GM12878 (cell line): ENCODE data around the gene GCDH. TPM values are rescaled to one million over a fixed set of nuclear protein-coding genes. Genes with fewer than 3 reads are reported as not detected.

Source experiments
- ATAC-seq: fragments of 200-7000 bp; cut with Tn5 transposase; 3 replicates; pipeline ENCODE4 v1.9.1; 2020; ENCODE audit warnings: mild to moderate bottlenecking, moderate library complexity
- BruUV-seq: library from RNA; stranded (reverse); fragments of 400-500 nt; replicated peaks from 2 replicates; lab custom pipeline; 2021; lab: Mats Ljungman, UMichigan
- CTCF ChIA-PET: fragments of 300-600 bp; sonication (Branson Sonifier 250); formaldehyde crosslinking; extraction: SDS; loops from one replicate; lab custom pipeline; 2021; ENCODE audit warnings: inconsistent platforms; lab: Yijun Ruan, JAX
- POLR2A ChIA-PET: fragments of 350-600 bp; formaldehyde crosslinking; extraction: SDS; loops from one replicate; lab custom pipeline; 2021; ENCODE audit warnings: inconsistent platforms; lab: Charles Lee
- RAD21 ChIA-PET: fragments of 300-600 bp; sonication (Branson Sonifier 250); formaldehyde crosslinking; loops from one replicate; lab custom pipeline; 2023; ENCODE audit warnings: antibody characterized with exemption; ENCODE audit not compliant: unreplicated experiment; lab: Charles Lee
- SMC1A ChIA-PET: fragments of 300-600 bp; sonication (Branson Sonifier 250); formaldehyde crosslinking; loops from one replicate; lab custom pipeline; 2023; ENCODE audit not compliant: unreplicated experiment, uncharacterized antibody; lab: Charles Lee
- DNase-seq: peaks from one replicate; pipeline ENCODE4 v3.0.0-alpha.2; 2011; ENCODE audit warnings: low read depth, low spot score
- FAIRE-seq: peaks from 3 replicates; lab custom pipeline; 2011; peaks lifted over from hg19 to GRCh38; lab: Jason Lieb, UNC
- H2AFZ ChIP-seq: 2 replicates; pipeline ENCODE4 v1.6.0; 2011; ENCODE audit warnings: low read depth, low read length, control low read depth; ENCODE audit not compliant: control insufficient read depth
- H3K27ac ChIP-seq: 2 replicates; pipeline ENCODE4 v1.5.1; 2011; ENCODE audit warnings: control low read depth; ENCODE audit not compliant: control insufficient read depth, insufficient read depth
- H3K27me3 ChIP-seq, 2 experiments: replicated peaks in 1 of 2; 2 replicates each; pipeline versions ENCODE4 v1.6.0 to v1.6.1; 2011; ENCODE audit warnings: low read length in 1 of 2; ENCODE audit not compliant: control insufficient read depth in 2 of 2, insufficient read depth in 2 of 2
- H3K36me3 ChIP-seq, 2 experiments: 2 replicates each; pipeline ENCODE4 v1.5.1; 2011; ENCODE audit warnings: low read length in 1 of 2; ENCODE audit not compliant: control insufficient read depth in 2 of 2, insufficient read depth in 2 of 2
- H3K4me1 ChIP-seq: 2 replicates; pipeline ENCODE4 v1.6.1; 2011; ENCODE audit warnings: mild to moderate bottlenecking, low read length, moderate library complexity, mixed read lengths; ENCODE audit not compliant: control insufficient read depth, insufficient read depth
- H3K4me2 ChIP-seq: 2 replicates; pipeline ENCODE4 v1.6.0; 2011; ENCODE audit warnings: control low read depth; ENCODE audit not compliant: control insufficient read depth, insufficient read depth
- H3K4me3 ChIP-seq: fragments of 200-600 bp; sonication (generic); 2 replicates; pipeline ENCODE4 v1.5.1; 2016
- H3K79me2 ChIP-seq: 2 replicates; pipeline ENCODE4 v1.6.0; 2011; ENCODE audit warnings: low read length; ENCODE audit not compliant: control insufficient read depth, insufficient read depth
- H3K9ac ChIP-seq: 2 replicates; pipeline ENCODE4 v1.8.0; 2011; ENCODE audit warnings: low read length, control low read depth, mixed read lengths; ENCODE audit not compliant: control insufficient read depth, insufficient read depth
- H3K9me3 ChIP-seq: replicated peaks from 3 replicates; pipeline ENCODE4 v1.5.1; 2011; ENCODE audit warnings: mild to moderate bottlenecking, low read length; ENCODE audit not compliant: control insufficient read depth, insufficient read depth
- H4K20me1 ChIP-seq: 2 replicates; pipeline ENCODE4 v1.6.0; 2011; ENCODE audit not compliant: control insufficient read depth, insufficient read depth
- FOS ChIP-seq: IDR thresholded peaks from 3 replicates; pipeline ENCODE4 v1.6.1; 2011; ENCODE audit warnings: borderline replicate concordance; ENCODE audit not compliant: insufficient read length; ENCODE audit errors: extremely low read depth
- FOXM1 ChIP-seq: IDR thresholded peaks from 2 replicates; pipeline ENCODE4 v1.6.1; 2012; ENCODE audit warnings: low read depth, mild to moderate bottlenecking, inconsistent platforms, low read length, moderate library complexity
- IRF3 ChIP-seq: fragments of 450-650 bp; IDR thresholded peaks from 2 replicates; pipeline ENCODE4 v1.6.1; 2014; ENCODE audit warnings: mild to moderate bottlenecking
- MEF2A ChIP-seq: IDR thresholded peaks from 2 replicates; pipeline ENCODE4 v1.6.1; 2011; ENCODE audit warnings: low read depth, mild to moderate bottlenecking, low read length, moderate library complexity; ENCODE audit not compliant: insufficient read depth
- NR2C1 ChIP-seq: fragments of 450-650 bp; IDR thresholded peaks from 2 replicates; pipeline ENCODE4 v1.6.1; 2017; ENCODE audit warnings: antibody characterized with exemption, mild to moderate bottlenecking, moderate library complexity
- RFX5 ChIP-seq: IDR thresholded peaks from 2 replicates; pipeline ENCODE4 v1.6.1; 2011; ENCODE audit warnings: low read depth, low read length, improper control_type of control experiment
- YY1 ChIP-seq: IDR thresholded peaks from 2 replicates; pipeline ENCODE4 v1.6.1; 2011; ENCODE audit warnings: low read depth, mild to moderate bottlenecking, low read length
- ZBTB11 ChIP-seq: fragments of 450-650 bp; formaldehyde crosslinking; IDR thresholded peaks from 2 replicates; pipeline ENCODE4 v1.5.0; 2022; ENCODE audit warnings: mild to moderate bottlenecking, missing genetic modification characterization
- ZNF592 ChIP-seq: fragments of 450-650 bp; IDR thresholded peaks from 2 replicates; pipeline ENCODE4 v1.6.1; 2017; ENCODE audit warnings: mild to moderate bottlenecking, moderate library complexity
- WGBS: methylation state at CpG from one replicate; pipeline ENCODE4 v1.1.6; 2016; ENCODE audit warnings: low lambda C conversion rate; ENCODE audit not compliant: insufficient replicate concordance, insufficient coverage; ENCODE audit errors: missing lambda C conversion rate; 5-methylcytosine and 5-hydroxymethylcytosine counted together
- in situ Hi-C: fragments of 300-500 bp; cut with MboI; formaldehyde crosslinking; loops from 9 replicates; pipeline ENCODE4 v1.14.3; 2018; ENCODE audit warnings: mixed read lengths
- intact Hi-C: fragments of 100-400 bp; cut with micrococcal nuclease; formaldehyde crosslinking; loops from one replicate; pipeline ENCODE4 v1.14.2; 2022; ENCODE audit not compliant: unreplicated experiment
- polyA plus RNA-seq, 11 experiments: library from polyadenylated mRNA; depleted of rRNA in 4 of 11; unstranded in 6 of 11; stranded (reverse) in 5 of 11; fragments of >200 nt; fragmentation: Nextera tagmentation in 4 of 11; fragmentation: Illumina TruSeq in 1 of 11; extraction: Ambion mirVana in 4 of 11; extraction: Trizol in 1 of 11; gene quantifications; 1 replicate in 1 of 11; 2 replicates in 10 of 11; pipeline versions ENCODE4 v1.2.1 to v1.2.3, GENCODE V29; 2011 to 2016; ENCODE audit warnings: inconsistent platforms in 2 of 11, missing spikeins in 2 of 11, low read depth in 1 of 11
- total RNA-seq, 4 experiments: library from RNA; depleted of rRNA in 3 of 4; stranded (reverse); fragments of >200 nt in 3 of 4; fragmentation: Illumina TruSeq in 1 of 4; extraction: Trizol in 1 of 4; gene quantifications; 2 replicates each; pipeline versions ENCODE4 v1.2.1 to v1.2.3, GENCODE V29; 2013 to 2021

GCDH gene
- total and polyA plus RNA-seq, 10 of the 15 experiments (the other 5 are each of a cell fraction or from before 2014, with no cell fraction given): 4.2 to 69.4 (median 39.7) TPM

- Histone ChIP-seq H3K4me2 (no peak overlapping the region), H3K9me3 (no peaks in the 10 kb centered on the region), H4K20me1 (no peaks in the 10 kb centered on the region), H3K36me3 (no peaks in the 10 kb centered on the region), H3K79me2 (no peaks in the 10 kb centered on the region), H3K27me3 (no peaks in the 10 kb centered on the region), H3K9ac (no peak overlapping the region), H3K27ac (no peak overlapping the region), H2AFZ (no peak overlapping the region), H3K4me1 (peaks cover 5% of the 10 kb centered on the region; the same call in 1 of the 2 replicates), H3K4me3 (no peak overlapping the region)
- DNase-seq (no peak), FAIRE-seq (no peak), ATAC-seq (no peak)
- WGBS: 76% methylated on average over 16 of the region's 19 CpGs
- SMC1A ChIA-PET: interaction anchor here (0.7 kb wide), 1 partner anchor 17 kb away, joined by 3 read pairs; no protein-coding TSS in a partner anchor
- intact Hi-C loops: no loop called here
- CTCF ChIA-PET: interaction anchor here (0.9 kb wide), 1 partner anchor 15 kb away, joined by 3 read pairs; no protein-coding TSS in a partner anchor
- POLR2A ChIA-PET: no interaction called here
- RAD21 ChIA-PET: no interaction called here
- in situ Hi-C loops: no loop called here
- TF ChIP-seq FOS (no peak), FOXM1 (no peak), IRF3 (no peak), MEF2A (no peak), YY1 (no peak), ZBTB11 (no peak), ZNF592 (no peak), RFX5 (no peak), NR2C1 (no peak)
- no TSS peak for BruUV-seq
Observed at GRCh38 chr19:12865746-12866415, 25.1 kb upstream of the GCDH start.
